Activated naive CD8-positive, alpha-beta T cell treated with anti-CD3 and anti-CD28 coated beads, Interleukin-2, amount 10 ng/mL, durations not matched to agents 7 days and 5 days (primary cell): ENCODE measurements around the gene LCAT. TPM values are rescaled to one million over a fixed set of nuclear protein-coding genes. Genes with fewer than 3 reads are reported as not detected.
"Not testable (repeated sequence)": the region's sequence is repeated elsewhere in the genome, so short reads cannot be mapped to it uniquely, and the experiment has no call there.

Experiments
- ATAC-seq: fragments of 150-1000 bp; cut with Tn5 transposase; one replicate; pipeline ENCODE4 v1.10.0; 2021; ENCODE audit warnings: low read depth, moderate library complexity
- POLR2A ChIA-PET: fragments of 350-600 bp; sonication (Branson Sonifier 250); formaldehyde crosslinking; loops from one replicate; lab custom pipeline; 2021; ENCODE audit warnings: antibody characterized with exemption; lab: Charles Lee
- DNase-seq: peaks from one replicate; pipeline ENCODE4 v3.0.0; 2021
- H3K27ac Mint-ChIP-seq: one replicate; pipeline ENCODE4 v1.8.0; 2022; ENCODE audit warnings: mild to moderate bottlenecking, mixed read lengths
- H3K27me3 Mint-ChIP-seq: one replicate; pipeline ENCODE4 v1.8.0; 2022; ENCODE audit warnings: mild to moderate bottlenecking, moderate library complexity, mixed read lengths
- H3K36me3 Mint-ChIP-seq: one replicate; pipeline ENCODE4 v1.8.0; 2021; ENCODE audit warnings: mild to moderate bottlenecking, mixed read lengths
- H3K4me1 Mint-ChIP-seq: one replicate; pipeline ENCODE4 v1.8.0; 2021; ENCODE audit warnings: mixed read lengths
- H3K4me3 Mint-ChIP-seq: one replicate; pipeline ENCODE4 v1.8.0; 2022; ENCODE audit warnings: mild to moderate bottlenecking, moderate library complexity, mixed read lengths
- H3K9me3 Mint-ChIP-seq: one replicate; pipeline ENCODE4 v1.8.0; 2021; ENCODE audit warnings: mixed read lengths
- total RNA-seq, 2 experiments: library from RNA; stranded (reverse); gene quantifications; one replicate each; pipeline ENCODE4 v1.2.3, GENCODE V29; 2021

The LCAT gene
- total RNA-seq, 2 experiments from 2014 or later = 17.6 to 23.6 TPM

- Mint-ChIP-seq H3K4me3 (peak overlapping the region; percentile 64), H3K36me3 (peaks cover 18% of the 10 kb centered on the region), H3K9me3 (no peaks in the 10 kb centered on the region), H3K27me3 (no peaks in the 10 kb centered on the region), H3K4me1 (peaks cover 32% of the 10 kb centered on the region), H3K27ac (peak overlapping the region; percentile 75)
- POLR2A ChIA-PET = interaction anchor here (0.7 to 1.6 kb wide), 13 partner anchors 9 to 145 kb away, joined by 3 to 8 read pairs (median 3); partner anchors contain the start of genes CTRL, DDX28, DUS2 and NFATC3
- DNase-seq = no peak
- ATAC-seq = no peak
Observed at GRCh38 chr16:67940446-67941089, 3.4 kb downstream of the LCAT start.

GRCh38 chr16:67939507-67940445 lies 4.1 kb downstream of the LCAT start:
- ATAC-seq (no peak), DNase-seq (peak; percentile 62)
- Mint-ChIP-seq H3K27ac (peak overlapping the region; percentile 75), H3K4me1 (peaks cover 39% of the 10 kb centered on the region), H3K27me3 (no peaks in the 10 kb centered on the region), H3K36me3 (peaks cover 26% of the 10 kb centered on the region), H3K9me3 (no peaks in the 10 kb centered on the region), H3K4me3 (peak overlapping the region; percentile 64)
- POLR2A ChIA-PET = interaction anchor here (0.7 to 1.6 kb wide), 11 partner anchors 8 to 402 kb away, joined by 3 to 8 read pairs (median 4); partner anchors contain the start of genes CTRL, DDX28, DUS2 and NFATC3

GRCh38 chr16:67937713-67938112 lies 6.2 kb downstream of the LCAT start:
- H3K9me3 Mint-ChIP-seq, H3K27me3 Mint-ChIP-seq, ATAC-seq, DNase-seq: not testable (repeated sequence)
- POLR2A ChIA-PET = interaction anchor here (1.3 to 3.6 kb wide), 7 partner anchors 28 to 131 kb away, joined by 3 to 27 read pairs (median 8); partner anchors contain the start of genes SLC12A4 and TSNAXIP1
- Mint-ChIP-seq H3K4me1 (peaks cover 43% of the 10 kb centered on the region), H3K36me3 (peaks cover 27% of the 10 kb centered on the region), H3K4me3 (peak overlapping the region; percentile 99), H3K27ac (peak overlapping the region; percentile 96)

GRCh38 chr16:67936880-67937605 lies 6.9 kb downstream of the LCAT start:
- POLR2A ChIA-PET = interaction anchor here (0.6 to 3.6 kb wide), 28 partner anchors 10 to 455 kb away, joined by 3 to 27 read pairs (median 7); partner anchors contain the start of genes ACD, ATP6V0D1, EDC4 and NFATC3
- H3K27ac Mint-ChIP-seq = peak overlapping the region; percentile 96
- H3K4me3 Mint-ChIP-seq = peak overlapping the region; percentile 99
- H3K4me1 Mint-ChIP-seq = peaks cover 40% of the 10 kb centered on the region
- peak; percentile 59 for ATAC-seq
- H3K9me3 Mint-ChIP-seq = no peaks in the 10 kb centered on the region
- no peaks in the 10 kb centered on the region for H3K27me3 Mint-ChIP-seq
- peaks cover 27% of the 10 kb centered on the region for H3K36me3 Mint-ChIP-seq
- DNase-seq = no peak

- Mint-ChIP-seq H3K4me1 (peaks cover 33% of the 10 kb centered on the region), H3K27me3 (no peaks in the 10 kb centered on the region), H3K36me3 (peaks cover 25% of the 10 kb centered on the region), H3K9me3 (no peaks in the 10 kb centered on the region), H3K27ac (peak within 1 kb of the TSS; percentile 96), H3K4me3 (peak within 1 kb of the TSS; percentile 99)
- ATAC-seq (peak; percentile 11), DNase-seq (peak; percentile 77)
- POLR2A ChIA-PET = interaction anchor here (0.6 to 3.6 kb wide), 52 partner anchors 9 to 454 kb away, joined by 3 to 27 read pairs (median 4); partner anchors contain the start of genes ACD, ATP6V0D1, CARMIL2 and CTCF
Observed at GRCh38 chr16:67936124-67936879, 7.6 kb downstream of the LCAT start, which contains the start of gene PSMB10. Gene PSMB10 (minus strand): TSS chr16:67936850. CDS start chr16:67936749, 101 bp downstream.

- Mint-ChIP-seq H3K27ac (peak overlapping the region; percentile 96), H3K9me3 (no peaks in the 10 kb centered on the region), H3K4me1 (peaks cover 31% of the 10 kb centered on the region), H3K27me3 (no peaks in the 10 kb centered on the region), H3K36me3 (peaks cover 25% of the 10 kb centered on the region), H3K4me3 (peak overlapping the region; percentile 99)
- POLR2A ChIA-PET = interaction anchor here (0.6 to 3.6 kb wide), 46 partner anchors 9 to 454 kb away, joined by 3 to 27 read pairs (median 4); partner anchors contain the start of genes ACD, ATP6V0D1, CARMIL2 and CTCF
- DNase-seq (peak; percentile 90), ATAC-seq (peak; percentile 84)
Observed at GRCh38 chr16:67935402-67936123, 8.4 kb downstream of the LCAT start.

GRCh38 chr16:67935101-67935401 lies 8.9 kb downstream of the LCAT start:
- ATAC-seq = no peak
- POLR2A ChIA-PET = interaction anchor here (0.6 to 3.6 kb wide), 39 partner anchors 10 to 453 kb away, joined by 3 to 27 read pairs (median 4); partner anchors contain the start of genes ACD, ATP6V0D1, CARMIL2 and DPEP2
- no peaks in the 10 kb centered on the region for H3K9me3 Mint-ChIP-seq
- peaks cover 26% of the 10 kb centered on the region for H3K4me1 Mint-ChIP-seq
- H3K27me3 Mint-ChIP-seq = no peaks in the 10 kb centered on the region
- DNase-seq = no peak
- H3K36me3 Mint-ChIP-seq = peaks cover 24% of the 10 kb centered on the region
- peak overlapping the region; percentile 99 for H3K4me3 Mint-ChIP-seq
- H3K27ac Mint-ChIP-seq = peak overlapping the region; percentile 96

GRCh38 chr16:67934306-67935100 lies 9.4 kb downstream of the LCAT start:
- POLR2A ChIA-PET = interaction anchor here (0.6 to 3.6 kb wide), 15 partner anchors 10 to 393 kb away, joined by 3 to 27 read pairs (median 4); partner anchors contain the start of genes DPEP2, GFOD2 and SLC12A4

GRCh38 chr16:67933805-67934204 lies 10.1 kb downstream of the LCAT start:
- Mint-ChIP-seq H3K27ac (peak overlapping the region; percentile 11), H3K36me3 (peaks cover 16% of the 10 kb centered on the region), H3K4me3 (no peak overlapping the region), H3K9me3 (no peaks in the 10 kb centered on the region), H3K4me1 (peaks cover 17% of the 10 kb centered on the region), H3K27me3 (no peaks in the 10 kb centered on the region)
- ATAC-seq (no peak), DNase-seq (no peak)
- POLR2A ChIA-PET = interaction anchor here (0.6 to 3.2 kb wide), 7 partner anchors 9 to 254 kb away, joined by 3 to 14 read pairs (median 3); no protein-coding TSS in a partner anchor

More at GRCh38 chr16:67934306-67935100, 9.4 kb downstream of the LCAT start:
- Mint-ChIP-seq H3K36me3 (peaks cover 21% of the 10 kb centered on the region), H3K27me3 (no peaks in the 10 kb centered on the region), H3K4me1 (peaks cover 20% of the 10 kb centered on the region), H3K4me3 (peak overlapping the region; percentile 99), H3K9me3 (no peaks in the 10 kb centered on the region), H3K27ac (peak overlapping the region; percentile 96)
- ATAC-seq (no peak), DNase-seq (no peak)

GRCh38 chr16:67932462-67932840 lies 11.5 kb downstream of the LCAT start:
- Mint-ChIP-seq H3K36me3 (peaks cover 17% of the 10 kb centered on the region), H3K9me3 (no peaks in the 10 kb centered on the region), H3K27me3 (no peaks in the 10 kb centered on the region), H3K27ac (no peak overlapping the region), H3K4me1 (peaks cover 17% of the 10 kb centered on the region), H3K4me3 (no peak overlapping the region)
- DNase-seq = no peak
- POLR2A ChIA-PET = no interaction called here
- no peak for ATAC-seq
